Endothelial cell of umbilical vein (primary cell): Measurements from ENCODE around the gene AKAP1. TPM values are rescaled to one million over a fixed set of nuclear protein-coding genes. Genes with fewer than 3 reads are reported as not detected.

Experiments
- BruUV-seq: library from RNA; stranded (reverse); fragments of 400-500 nt; replicated peaks from 2 replicates; lab custom pipeline; 2021; lab: Mats Ljungman, UMichigan
- CTCF ChIA-PET: fragments of 300-600, 350-600 bp; sonication (Branson Sonifier 250); formaldehyde crosslinking; loops from one replicate; lab custom pipeline; 2021; ENCODE audit warnings: antibody characterized with exemption, inconsistent platforms; lab: Charles Lee
- POLR2A ChIA-PET: fragments of 300-600, 350-600 bp; sonication (Branson Sonifier 250); formaldehyde crosslinking; loops from one replicate; lab custom pipeline; 2021; ENCODE audit warnings: antibody characterized with exemption, inconsistent platforms; lab: Charles Lee
- DNase-seq: peaks from one replicate; pipeline ENCODE4 v3.0.0-alpha.2; 2011; ENCODE audit warnings: low read depth, low spot score
- FAIRE-seq: peaks from 2 replicates; lab custom pipeline; 2011; peaks lifted over from hg19 to GRCh38; lab: Jason Lieb, UNC
- H2AFZ ChIP-seq: 2 replicates; pipeline ENCODE4 v1.6.0; 2012; ENCODE audit warnings: low read depth, low read length, control low read depth, inconsistent platforms
- H3K27ac ChIP-seq: 2 replicates; pipeline ENCODE4 v1.5.1; 2011; ENCODE audit warnings: low read depth, mild to moderate bottlenecking, control low read depth, low read length, moderate library complexity; ENCODE audit not compliant: insufficient read depth
- H3K27me3 ChIP-seq, 2 experiments: 2 replicates each; pipeline versions ENCODE4 v1.6.0 to v1.6.1; 2011; ENCODE audit warnings: low read length in 2 of 2, mixed read lengths in 1 of 2; ENCODE audit not compliant: control insufficient read depth in 2 of 2, insufficient read depth in 2 of 2
- H3K36me3 ChIP-seq, 2 experiments: 2 replicates in 1 of 2; 3 replicates in 1 of 2; pipeline ENCODE4 v1.5.1; 2011; ENCODE audit warnings: low read length in 2 of 2, mild to moderate bottlenecking in 1 of 2, moderate library complexity in 1 of 2; ENCODE audit not compliant: control insufficient read depth in 2 of 2, insufficient read depth in 2 of 2; ENCODE audit errors: extremely low read depth in 1 of 2
- H3K4me1 ChIP-seq: 3 replicates; pipeline ENCODE4 v1.5.1; 2011; ENCODE audit warnings: mild to moderate bottlenecking, low read length; ENCODE audit not compliant: control insufficient read depth, insufficient read depth; ENCODE audit errors: extremely low read depth
- H3K4me2 ChIP-seq: 2 replicates; pipeline ENCODE4 v1.6.1; 2011; ENCODE audit warnings: low read length, control low read depth, mixed read lengths; ENCODE audit not compliant: insufficient read depth
- H3K4me3 ChIP-seq, 3 experiments: fragments of 200-600 bp in 1 of 3; sonication (generic), shearing (Covaris generic) in 1 of 3; replicated peaks in 1 of 3; 2 replicates each; pipeline ENCODE4 v1.5.1; 2011 to 2016; ENCODE audit warnings: control low read depth in 3 of 3, low read length in 3 of 3, mild to moderate bottlenecking in 2 of 3, inconsistent platforms in 1 of 3, low read depth in 1 of 3, moderate library complexity in 1 of 3; ENCODE audit not compliant: insufficient read depth in 1 of 3
- H3K79me2 ChIP-seq: 2 replicates; pipeline ENCODE4 v1.6.0; 2012; ENCODE audit warnings: low read length, inconsistent platforms; ENCODE audit not compliant: control insufficient read depth, insufficient read depth
- H3K9ac ChIP-seq: replicated peaks from 2 replicates; pipeline ENCODE3; 2011; ENCODE audit warnings: low read length, control low read depth; ENCODE audit not compliant: insufficient read depth; ENCODE audit errors: extremely low read depth
- H3K9me1 ChIP-seq: replicated peaks from 3 replicates; pipeline ENCODE4 v1.6.0; 2011; ENCODE audit warnings: mild to moderate bottlenecking, low read length; ENCODE audit not compliant: control insufficient read depth, insufficient read depth; ENCODE audit errors: extremely low read depth
- H3K9me3 ChIP-seq: replicated peaks from 2 replicates; pipeline ENCODE4 v1.5.1; 2012; ENCODE audit warnings: low read length, inconsistent platforms; ENCODE audit not compliant: control insufficient read depth, insufficient read depth
- H4K20me1 ChIP-seq: replicated peaks from 2 replicates; pipeline ENCODE3; 2011; ENCODE audit warnings: mild to moderate bottlenecking, low read length; ENCODE audit not compliant: control insufficient read depth, insufficient read depth; ENCODE audit errors: extremely low read depth
- EZH2 ChIP-seq: IDR thresholded peaks from 2 replicates; pipeline ENCODE4 v1.6.1; 2012; ENCODE audit warnings: borderline replicate concordance, low read depth, mild to moderate bottlenecking, moderate library complexity, low read length, inconsistent platforms; ENCODE audit not compliant: severe bottlenecking
- FOS ChIP-seq: IDR thresholded peaks from 2 replicates; pipeline ENCODE4 v1.6.1; 2011; ENCODE audit warnings: mild to moderate bottlenecking, low read length, moderate library complexity, borderline replicate concordance; ENCODE audit not compliant: insufficient read depth
- GATA2 ChIP-seq: IDR thresholded peaks from 2 replicates; pipeline ENCODE4 v1.7.0; 2011; ENCODE audit warnings: low read depth, mild to moderate bottlenecking, moderate library complexity, mixed read lengths, low read length; ENCODE audit not compliant: insufficient read length, insufficient read depth
- JUN ChIP-seq: IDR thresholded peaks from 2 replicates; pipeline ENCODE4 v1.6.1; 2011; ENCODE audit warnings: borderline replicate concordance, low read depth; ENCODE audit not compliant: insufficient read length, insufficient read depth
- MAX ChIP-seq: IDR thresholded peaks from 2 replicates; pipeline ENCODE4 v1.6.1; 2011; ENCODE audit not compliant: insufficient read depth, insufficient read length
- MYC ChIP-seq: IDR thresholded peaks from one replicate; pipeline ENCODE4 v1.6.1; 2011; ENCODE audit warnings: mild to moderate bottlenecking, low read depth, low read length
- POLR2A ChIP-seq: IDR thresholded peaks from 2 replicates; pipeline ENCODE4 v1.6.1; 2012; ENCODE audit warnings: low read depth, mild to moderate bottlenecking, control low read depth, low read length
- POLR2AphosphoS5 ChIP-seq: IDR thresholded peaks from 2 replicates; pipeline ENCODE4 v1.6.1; 2012; ENCODE audit warnings: low read depth, mild to moderate bottlenecking, control low read depth, low read length, moderate library complexity; ENCODE audit not compliant: insufficient read depth
- dilution Hi-C: fragments of 300-500 bp; cut with MboI; formaldehyde crosslinking; loops from one replicate; pipeline ENCODE4 v1.15.0; 2019; ENCODE audit warnings: low sequenced_read_pairs; ENCODE audit not compliant: extremely low pct_ligation_motif_present
- intact Hi-C: fragments of 100-400 bp; cut with micrococcal nuclease; formaldehyde crosslinking; loops from one replicate; pipeline ENCODE4 v1.10.0; 2022
- polyA plus RNA-seq, 4 experiments: library from polyadenylated mRNA; depleted of rRNA in 3 of 4; stranded (reverse) in 3 of 4; unstranded in 1 of 4; fragments of >200 nt; gene quantifications; 2 replicates each; pipeline versions ENCODE4 v1.2.1 to v1.2.3, GENCODE V29; 2011 to 2012; ENCODE audit warnings: missing spikeins in 1 of 4
- total RNA-seq: library from RNA; stranded (reverse); gene quantifications from 2 replicates; pipeline ENCODE4 v1.2.3, GENCODE V29; 2021
- TF ChIP-seq, protein P1 (sequence below), 2 donors: IDR thresholded peaks; 1 replicate in 1 of 2; 2 replicates in 1 of 2; pipeline ENCODE4 v1.5.1; 2011; ENCODE audit warnings: low read length in 2 of 2, mild to moderate bottlenecking in 2 of 2, moderate library complexity in 2 of 2, control low read depth in 1 of 2, inconsistent platforms in 1 of 2, low read depth in 1 of 2; ENCODE audit not compliant: insufficient read depth in 1 of 2; ENCODE audit errors: extremely low read depth in 1 of 2

The AKAP1 gene
- total and polyA plus RNA-seq, 2 donors (not counting 3 experiments of a cell fraction or from before 2014, with no cell fraction given): 20.9 to 27.7 TPM

DNA sequence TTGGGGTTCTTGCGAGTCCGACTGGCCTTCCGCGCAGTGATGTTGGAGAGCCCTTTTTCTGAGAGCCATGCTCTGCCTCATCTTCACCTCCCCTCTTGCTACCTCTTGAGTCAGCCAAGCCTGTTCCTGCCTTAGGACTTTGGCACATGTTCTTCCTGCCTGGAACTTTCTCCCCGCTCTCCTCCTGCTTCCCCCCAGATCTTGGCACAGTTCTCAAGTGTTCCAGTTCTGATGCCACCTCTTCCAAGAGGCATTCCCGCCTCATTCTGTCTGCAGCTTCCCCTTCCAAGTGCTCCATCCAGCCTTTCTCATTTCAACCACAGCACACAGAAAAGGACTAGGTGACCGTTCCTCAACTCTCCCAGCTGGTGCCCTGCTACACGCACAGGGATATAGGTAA is 7.7 kb downstream of the AKAP1 start:
- intact Hi-C loops: no loop called here
- POLR2A ChIA-PET: no interaction called here
- FAIRE-seq (no peak), DNase-seq (no peak)
- H3K9me3 ChIP-seq: no peaks in the 10 kb centered on the region
- H3K9me1 ChIP-seq: no peaks in the 10 kb centered on the region
- no peak overlapping the region for H3K9ac ChIP-seq
- no peaks in the 10 kb centered on the region for H3K36me3 ChIP-seq
- no peak overlapping the region for H3K4me3 ChIP-seq
- no peaks in the 10 kb centered on the region for H3K4me1 ChIP-seq
- H3K27ac ChIP-seq: no peak overlapping the region
- H3K4me2 ChIP-seq: no peak overlapping the region
- dilution Hi-C loops: no loop called here
- H4K20me1 ChIP-seq: no peaks in the 10 kb centered on the region
- peaks cover 40% of the 10 kb centered on the region for H3K79me2 ChIP-seq
- CTCF ChIA-PET: interaction anchor here (1.0 kb wide), 1 partner anchor 13 kb away, joined by 4 read pairs; no protein-coding TSS in a partner anchor
- H3K27me3 ChIP-seq: no peaks in the 10 kb centered on the region
- BruUV-seq: no TSS peak
- TF ChIP-seq POLR2AphosphoS5: no peak
- no peak for TF ChIP-seq GATA2
- TF ChIP-seq, protein P1, sequence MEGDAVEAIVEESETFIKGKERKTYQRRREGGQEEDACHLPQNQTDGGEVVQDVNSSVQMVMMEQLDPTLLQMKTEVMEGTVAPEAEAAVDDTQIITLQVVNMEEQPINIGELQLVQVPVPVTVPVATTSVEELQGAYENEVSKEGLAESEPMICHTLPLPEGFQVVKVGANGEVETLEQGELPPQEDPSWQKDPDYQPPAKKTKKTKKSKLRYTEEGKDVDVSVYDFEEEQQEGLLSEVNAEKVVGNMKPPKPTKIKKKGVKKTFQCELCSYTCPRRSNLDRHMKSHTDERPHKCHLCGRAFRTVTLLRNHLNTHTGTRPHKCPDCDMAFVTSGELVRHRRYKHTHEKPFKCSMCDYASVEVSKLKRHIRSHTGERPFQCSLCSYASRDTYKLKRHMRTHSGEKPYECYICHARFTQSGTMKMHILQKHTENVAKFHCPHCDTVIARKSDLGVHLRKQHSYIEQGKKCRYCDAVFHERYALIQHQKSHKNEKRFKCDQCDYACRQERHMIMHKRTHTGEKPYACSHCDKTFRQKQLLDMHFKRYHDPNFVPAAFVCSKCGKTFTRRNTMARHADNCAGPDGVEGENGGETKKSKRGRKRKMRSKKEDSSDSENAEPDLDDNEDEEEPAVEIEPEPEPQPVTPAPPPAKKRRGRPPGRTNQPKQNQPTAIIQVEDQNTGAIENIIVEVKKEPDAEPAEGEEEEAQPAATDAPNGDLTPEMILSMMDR (IDR thresholded peaks at IDR 0.05; ENCODE audit: extremely low read depth in 1 of 2, insufficient read depth in 1 of 2, low read depth in 1 of 2, low read length in 2 of 2): no peak
- no peak for TF ChIP-seq MAX
- TF ChIP-seq FOS: no peak
- TF ChIP-seq MYC: no peak
- TF ChIP-seq JUN: no peak
- TF ChIP-seq EZH2: no peak
- TF ChIP-seq POLR2A: no peak
- H2AFZ ChIP-seq: no peak overlapping the region
